K562 (cell line): Measurements from ENCODE around the gene PLXND1. TPM values are rescaled to one million over a fixed set of nuclear protein-coding genes. Genes with fewer than 3 reads are reported as not detected.

Experiments
- ATAC-seq: fragments of 200-7000 bp; cut with Tn5 transposase; 3 replicates; pipeline ENCODE4 v1.9.1; 2020; ENCODE audit warnings: moderate library complexity
- BruUV-seq: library from RNA; stranded (reverse); fragments of 400-500 nt; replicated peaks from 2 replicates; lab custom pipeline; 2021; lab: Mats Ljungman, UMichigan
- CTCF ChIA-PET: fragments of 300-600 bp; formaldehyde crosslinking; extraction: SDS; loops from one replicate; lab custom pipeline; 2021; ENCODE audit warnings: low intra/inter-chr PET ratio; lab: Yijun Ruan, JAX
- POLR2A ChIA-PET: fragments of 300-600, 350-650 bp; sonication (Branson Sonifier 250); formaldehyde crosslinking; extraction: SDS; loops from one replicate; lab custom pipeline; 2021; ENCODE audit warnings: antibody characterized with exemption, inconsistent platforms; lab: Yijun Ruan, JAX
- DNase-seq, 4 experiments: peaks; one replicate each; pipeline versions ENCODE4 v3.0.0 to v3.0.0-alpha.2; 2011 to 2018; ENCODE audit warnings: low spot score in 3 of 4, mixed read lengths in 3 of 4; ENCODE audit errors: extremely low read depth in 1 of 4
- FAIRE-seq: peaks from 2 replicates; lab custom pipeline; 2011; peaks lifted over from hg19 to GRCh38; lab: Jason Lieb, UNC
- H2AFZ ChIP-seq: 2 replicates; pipeline ENCODE4 v1.6.0; 2011; ENCODE audit warnings: low read depth, low read length, control low read depth, inconsistent platforms
- H3K27ac ChIP-seq: fragments of 200-600 bp; 3 replicates; pipeline ENCODE4 v1.8.0; 2011; ENCODE audit warnings: low read depth, mild to moderate bottlenecking, control low read depth, inconsistent platforms, low read length, moderate library complexity, mixed read lengths; ENCODE audit errors: extremely low read depth
- H3K27me3 ChIP-seq, 2 experiments: fragments of 300-600 bp in 1 of 2; 2 replicates in 1 of 2; 3 replicates in 1 of 2; pipeline versions ENCODE4 v1.6.0 to v1.8.0; 2011; ENCODE audit warnings: inconsistent platforms in 2 of 2, low read length in 2 of 2, mild to moderate bottlenecking in 1 of 2, mixed read lengths in 1 of 2, moderate library complexity in 1 of 2; ENCODE audit not compliant: control insufficient read depth in 2 of 2, insufficient read depth in 2 of 2
- H3K36me3 ChIP-seq: fragments of 300-600 bp; 3 replicates; pipeline ENCODE4 v1.8.0; 2011; ENCODE audit warnings: mild to moderate bottlenecking, low read length, inconsistent platforms; ENCODE audit not compliant: control insufficient read depth, insufficient read depth
- H3K4me1 ChIP-seq, 2 experiments: fragments of 200-600 bp in 1 of 2; replicated peaks in 1 of 2; 2 replicates in 1 of 2; 3 replicates in 1 of 2; pipeline versions ENCODE4 v1.5.1 to v1.8.0; 2011; ENCODE audit warnings: inconsistent platforms in 2 of 2, low read length in 2 of 2, mild to moderate bottlenecking in 1 of 2, mixed read lengths in 1 of 2, moderate library complexity in 1 of 2; ENCODE audit not compliant: control insufficient read depth in 2 of 2, insufficient read depth in 2 of 2
- H3K4me2 ChIP-seq: 2 replicates; pipeline ENCODE4 v1.6.1; 2011; ENCODE audit warnings: low read length, control low read depth, inconsistent platforms, mixed read lengths; ENCODE audit not compliant: insufficient read depth
- H3K4me3 ChIP-seq: fragments of 200-600 bp; sonication (generic), shearing (Covaris generic); 2 replicates; pipeline ENCODE4 v1.5.1; 2016; ENCODE audit warnings: control low read depth, inconsistent platforms
- H3K79me2 ChIP-seq: fragments of 200-600 bp; 3 replicates; pipeline ENCODE4 v1.8.0; 2011; ENCODE audit warnings: low read length, inconsistent platforms; ENCODE audit not compliant: control insufficient read depth, insufficient read depth
- H3K9ac ChIP-seq, 2 experiments: 2 replicates each; pipeline versions ENCODE4 v1.6.0 to v1.6.1; 2011; ENCODE audit warnings: low read depth in 2 of 2, low read length in 2 of 2, control low read depth in 1 of 2, inconsistent platforms in 1 of 2, mild to moderate bottlenecking in 1 of 2, mixed read lengths in 1 of 2; ENCODE audit not compliant: insufficient read depth in 1 of 2
- H3K9me1 ChIP-seq: one replicate; pipeline ENCODE4 v1.6.0; 2011; ENCODE audit warnings: inconsistent platforms, mild to moderate bottlenecking, low read length, moderate library complexity; ENCODE audit not compliant: control insufficient read depth, insufficient read depth
- H3K9me3 ChIP-seq: replicated peaks from 2 replicates; pipeline ENCODE4 v1.5.1; 2011; ENCODE audit warnings: low read depth, low read length, inconsistent platforms; ENCODE audit not compliant: control insufficient read depth, insufficient read depth
- H4K20me1 ChIP-seq: replicated peaks from 2 replicates; pipeline ENCODE4 v1.6.1; 2011; ENCODE audit warnings: low read length, inconsistent platforms, mixed read lengths; ENCODE audit not compliant: control insufficient read depth, insufficient read depth
- TAF9B ChIP-seq: fragments of 450-650 bp; IDR thresholded peaks from 2 replicates; pipeline ENCODE4 v1.6.1; 2018; ENCODE audit warnings: mild to moderate bottlenecking; ENCODE audit not compliant: partially characterized antibody
- WGBS: fragments of 100-300 bp; shearing (Covaris generic); methylation state at CpG from one replicate; pipeline ENCODE4 v1.1.6; 2016; ENCODE audit warnings: low coverage, mixed read lengths; ENCODE audit not compliant: insufficient coverage; ENCODE audit errors: missing lambda C conversion rate; 5-methylcytosine and 5-hydroxymethylcytosine counted together
- in situ Hi-C: fragments of 300-500 bp; cut with MboI; formaldehyde crosslinking; loops from 4 replicates; pipeline ENCODE4 v1.15.0; 2018; ENCODE audit warnings: inconsistent platforms, mixed read lengths
- intact Hi-C: fragments of 100-400 bp; cut with micrococcal nuclease; formaldehyde crosslinking; loops from 2 replicates; pipeline ENCODE4 v1.14.2; 2022
- polyA plus RNA-seq, 8 experiments: library from polyadenylated mRNA; depleted of rRNA in 4 of 8; stranded (reverse) in 5 of 8; unstranded in 3 of 8; fragments of >200 nt; fragmentation: Nextera tagmentation in 2 of 8; fragmentation: Illumina TruSeq in 1 of 8; extraction: Ambion mirVana in 2 of 8; extraction: Trizol in 1 of 8; gene quantifications; 2 replicates each; pipeline versions ENCODE4 v1.2.1 to v1.2.3, GENCODE V29; 2011 to 2014; ENCODE audit warnings: inconsistent platforms in 1 of 8, missing spikeins in 1 of 8
- total RNA-seq, 7 experiments: library from RNA; depleted of rRNA in 6 of 7; stranded (reverse); fragments of >200 nt in 6 of 7; fragmentation: Illumina TruSeq in 2 of 7; extraction: Trizol in 2 of 7; gene quantifications; 2 replicates each; pipeline versions ENCODE4 v1.2.1 to v1.2.3, GENCODE V29; 2011 to 2021; ENCODE audit warnings: low replicate concordance in 1 of 7
- TF ChIP-seq, protein P1 (sequence below): fragments of 450-650 bp; IDR thresholded peaks from 2 replicates; pipeline ENCODE4 v1.6.1; 2018; ENCODE audit not compliant: partially characterized antibody

PLXND1 gene
- total and polyA plus RNA-seq, 9 of the 15 experiments (the other 6 are each of a cell fraction or from before 2014, with no cell fraction given): 0.34 to 28.8 (median 14.0) TPM

- no peak for TF ChIP-seq TAF9B
Measured at GRCh38 chr3:129528589-129529100, 77.8 kb downstream of the PLXND1 start, which contains the start of gene RHO (continued).

DNA sequence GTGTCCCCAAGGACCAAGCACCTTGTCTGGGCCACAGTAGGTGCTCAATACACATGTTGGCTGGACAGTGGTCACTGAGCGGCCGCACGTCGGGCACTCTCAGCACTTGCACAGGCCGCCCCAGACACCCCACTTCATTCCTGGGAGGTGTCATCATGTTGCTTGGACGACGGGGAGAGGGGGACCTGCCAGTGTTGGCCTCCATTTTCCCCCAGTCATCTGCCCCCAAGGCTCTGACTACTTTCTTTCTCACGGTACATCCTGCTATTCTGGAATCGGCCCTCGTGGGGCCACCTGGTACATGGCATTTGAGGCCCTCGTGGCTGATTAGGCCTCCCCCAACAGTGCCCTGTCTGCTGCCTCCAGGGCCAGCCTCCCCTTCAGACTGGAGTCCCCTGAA, 79.2 kb downstream of the PLXND1 start:
- Histone ChIP-seq H4K20me1 (no peaks in the 10 kb centered on the region), H3K4me3 (no peak overlapping the region), H3K4me2 (no peak overlapping the region), H3K79me2 (no peaks in the 10 kb centered on the region), H2AFZ (no peak overlapping the region), H3K9ac (no peak overlapping the region; a peak in 2 of 4 replicates), H3K9me3 (no peaks in the 10 kb centered on the region), H3K9me1 (no peaks in the 10 kb centered on the region), H3K36me3 (no peaks in the 10 kb centered on the region), H3K27me3 (peaks cover 4 to 36% of the 10 kb centered on the region in 2 experiments; a peak in 2 of 5 replicates), H3K27ac (no peak overlapping the region), H3K4me1 (peaks cover 0 to 4% of the 10 kb centered on the region in 2 experiments; a peak in 1 of 5 replicates)
- BruUV-seq: no TSS peak
- intact Hi-C loops (no loop called here), in situ Hi-C loops (no loop called here)
- TF ChIP-seq, protein P1, sequence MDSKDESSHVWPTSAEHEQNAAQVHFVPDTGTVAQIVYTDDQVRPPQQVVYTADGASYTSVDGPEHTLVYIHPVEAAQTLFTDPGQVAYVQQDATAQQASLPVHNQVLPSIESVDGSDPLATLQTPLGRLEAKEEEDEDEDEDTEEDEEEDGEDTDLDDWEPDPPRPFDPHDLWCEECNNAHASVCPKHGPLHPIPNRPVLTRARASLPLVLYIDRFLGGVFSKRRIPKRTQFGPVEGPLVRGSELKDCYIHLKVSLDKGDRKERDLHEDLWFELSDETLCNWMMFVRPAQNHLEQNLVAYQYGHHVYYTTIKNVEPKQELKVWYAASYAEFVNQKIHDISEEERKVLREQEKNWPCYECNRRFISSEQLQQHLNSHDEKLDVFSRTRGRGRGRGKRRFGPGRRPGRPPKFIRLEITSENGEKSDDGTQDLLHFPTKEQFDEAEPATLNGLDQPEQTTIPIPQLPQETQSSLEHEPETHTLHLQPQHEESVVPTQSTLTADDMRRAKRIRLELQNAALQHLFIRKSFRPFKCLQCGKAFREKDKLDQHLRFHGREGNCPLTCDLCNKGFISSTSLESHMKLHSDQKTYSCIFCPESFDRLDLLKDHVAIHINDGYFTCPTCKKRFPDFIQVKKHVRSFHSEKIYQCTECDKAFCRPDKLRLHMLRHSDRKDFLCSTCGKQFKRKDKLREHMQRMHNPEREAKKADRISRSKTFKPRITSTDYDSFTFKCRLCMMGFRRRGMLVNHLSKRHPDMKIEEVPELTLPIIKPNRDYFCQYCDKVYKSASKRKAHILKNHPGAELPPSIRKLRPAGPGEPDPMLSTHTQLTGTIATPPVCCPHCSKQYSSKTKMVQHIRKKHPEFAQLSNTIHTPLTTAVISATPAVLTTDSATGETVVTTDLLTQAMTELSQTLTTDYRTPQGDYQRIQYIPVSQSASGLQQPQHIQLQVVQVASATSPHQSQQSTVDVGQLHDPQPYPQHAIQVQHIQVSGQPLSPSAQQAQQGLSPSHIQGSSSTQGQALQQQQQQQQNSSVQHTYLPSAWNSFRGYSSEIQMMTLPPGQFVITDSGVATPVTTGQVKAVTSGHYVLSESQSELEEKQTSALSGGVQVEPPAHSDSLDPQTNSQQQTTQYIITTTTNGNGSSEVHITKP: no peak
- ChIA-PET CTCF (no interaction called here), POLR2A (no interaction called here)
- FAIRE-seq (no peak), DNase-seq (no peak), ATAC-seq (no peak)
- 30% methylated on average over 8 of the region's 11 CpGs for WGBS
